GM06990 (cell line): Measurements from ENCODE around the gene MXI1.
A peak's percentile ranks its signal among the peaks of the same experiment; 100 is the strongest.

Experiments
- DNase-seq: peaks from one replicate; pipeline ENCODE4 v3.0.0-alpha.2; 2011; ENCODE audit not compliant: insufficient read length; ENCODE audit errors: extremely low read depth
- H3K27me3 ChIP-seq: replicated peaks from 2 replicates; pipeline ENCODE4 v1.6.0; 2011; ENCODE audit warnings: low read length; ENCODE audit not compliant: control insufficient read depth, insufficient read depth
- H3K36me3 ChIP-seq: 2 replicates; pipeline ENCODE4 v1.5.1; 2011; ENCODE audit warnings: low read length; ENCODE audit not compliant: control insufficient read depth, insufficient read depth
- H3K4me3 ChIP-seq: replicated peaks from 2 replicates; pipeline ENCODE4 v1.5.1; 2011; ENCODE audit warnings: low read depth, mild to moderate bottlenecking, control low read depth, low read length
- CTCF ChIP-seq: IDR thresholded peaks from 2 replicates; pipeline ENCODE4 v1.5.1; 2011; ENCODE audit warnings: low read length, control low read depth, mild to moderate bottlenecking, inconsistent platforms; ENCODE audit not compliant: insufficient read depth, poor library complexity, severe bottlenecking

Gene MXI1

GRCh38 chr10:110203500-110204455 lies 3.6 kb upstream of the MXI1 start:
- TF ChIP-seq CTCF = no peak
- no peaks in the 10 kb centered on the region; the same call in 1 of the 2 replicates for H3K27me3 ChIP-seq
- DNase-seq = no peak

GRCh38 chr10:110205051-110205675 lies 2.2 kb upstream of the MXI1 start:
- no peak for TF ChIP-seq CTCF
- Histone ChIP-seq H3K4me3 (no peak overlapping the region), H3K27me3 (no peaks in the 10 kb centered on the region; the same call in 1 of the 2 replicates), H3K36me3 (no peaks in the 10 kb centered on the region)
- no peak for DNase-seq

More at GRCh38 chr10:110203500-110204455, 3.6 kb upstream of the MXI1 start:
- H3K4me3 ChIP-seq = no peak overlapping the region
- no peaks in the 10 kb centered on the region for H3K36me3 ChIP-seq

- Histone ChIP-seq H3K4me3 (peak overlapping the region; percentile 65), H3K27me3 (no peaks in the 10 kb centered on the region; the same call in 1 of the 2 replicates), H3K36me3 (no peaks in the 10 kb centered on the region)
- TF ChIP-seq CTCF = no peak
- peak; percentile 49 for DNase-seq
These were observed 604 bp downstream of the MXI1 start for GRCh38 chr10:110207805-110208613.

GRCh38 chr10:110208614-110209453 lies 1.4 kb downstream of the MXI1 start:
- no peaks in the 10 kb centered on the region for H3K36me3 ChIP-seq
- DNase-seq = peak; percentile 29
- no peaks in the 10 kb centered on the region; the same call in 1 of the 2 replicates for H3K27me3 ChIP-seq
- H3K4me3 ChIP-seq = peak overlapping the region; percentile 65
- peak; percentile 36 for TF ChIP-seq CTCF

GRCh38 chr10:110209454-110209925 lies 2.1 kb downstream of the MXI1 start:
- H3K27me3 ChIP-seq = no peaks in the 10 kb centered on the region; the same call in 1 of the 2 replicates

More at GRCh38 chr10:110209454-110209925, 2.1 kb downstream of the MXI1 start:
- Histone ChIP-seq H3K4me3 (peak overlapping the region; percentile 65), H3K36me3 (no peaks in the 10 kb centered on the region)
- TF ChIP-seq CTCF = no peak
- DNase-seq = peak; percentile 48
